Fibroblast of lung (primary cell): ENCODE results near the gene TMEM94. TPM values are rescaled to one million over a fixed set of nuclear protein-coding genes. Genes with fewer than 3 reads are reported as not detected.

Experiments used
- DNase-seq, 2 donors: peaks; one replicate each; pipeline versions ENCODE4 v3.0.0 to v3.0.0-alpha.2; 2010; ENCODE audit warnings: low read depth in 2 of 2
- H2AFZ ChIP-seq: 2 replicates; pipeline ENCODE4 v1.5.1; 2012; ENCODE audit warnings: low read length, control low read depth, inconsistent platforms
- H3K27ac ChIP-seq: 2 replicates; pipeline ENCODE4 v1.5.1; 2011; ENCODE audit warnings: low read length, control low read depth; ENCODE audit not compliant: insufficient read depth
- H3K27me3 ChIP-seq: 2 replicates; pipeline ENCODE4 v1.5.1; 2011; ENCODE audit warnings: mild to moderate bottlenecking, low read length; ENCODE audit not compliant: control insufficient read depth, insufficient read depth
- H3K36me3 ChIP-seq: 2 replicates; pipeline ENCODE4 v1.5.1; 2011; ENCODE audit warnings: low read length; ENCODE audit not compliant: control insufficient read depth, insufficient read depth
- H3K4me1 ChIP-seq: 2 replicates; pipeline ENCODE4 v1.5.1; 2011; ENCODE audit warnings: low read length; ENCODE audit not compliant: control insufficient read depth, insufficient read depth; ENCODE audit errors: extremely low read depth
- H3K4me2 ChIP-seq: 2 replicates; pipeline ENCODE4 v1.5.1; 2011; ENCODE audit warnings: low read length, control low read depth; ENCODE audit not compliant: insufficient read depth; ENCODE audit errors: extremely low read depth
- H3K4me3 ChIP-seq, 4 experiments: fragments of 200-600 bp in 1 of 4; sonication (generic) in 1 of 4; replicated peaks in 1 of 4; 2 replicates each; pipeline ENCODE4 v1.5.1; 2011 to 2016; ENCODE audit warnings: low read length in 4 of 4, low read depth in 3 of 4, mild to moderate bottlenecking in 3 of 4, control low read depth in 2 of 4, inconsistent platforms in 1 of 4, mixed read lengths in 1 of 4; ENCODE audit not compliant: insufficient read depth in 1 of 4; ENCODE audit errors: control extremely low read depth in 1 of 4
- H3K79me2 ChIP-seq: 2 replicates; pipeline ENCODE4 v1.5.1; 2012; ENCODE audit warnings: mild to moderate bottlenecking, low read length, inconsistent platforms; ENCODE audit not compliant: control insufficient read depth, insufficient read depth
- H3K9ac ChIP-seq: 2 replicates; pipeline ENCODE4 v1.5.1; 2011; ENCODE audit warnings: mild to moderate bottlenecking, low read length, control low read depth; ENCODE audit not compliant: insufficient read depth
- H3K9me3 ChIP-seq: 2 replicates; pipeline ENCODE4 v1.5.1; 2012; ENCODE audit warnings: low read depth, low read length; ENCODE audit not compliant: control insufficient read depth, insufficient read depth
- H4K20me1 ChIP-seq: 2 replicates; pipeline ENCODE4 v1.5.1; 2011; ENCODE audit warnings: low read length; ENCODE audit not compliant: control insufficient read depth, insufficient read depth; ENCODE audit errors: extremely low read depth
- EZH2 ChIP-seq: IDR thresholded peaks from 2 replicates; pipeline ENCODE4 v1.5.1; 2012; ENCODE audit warnings: low read length, control low read depth, mild to moderate bottlenecking; ENCODE audit errors: missing control alignments
- polyA plus RNA-seq, 2 donors: library from polyadenylated mRNA; depleted of rRNA in 1 of 2; stranded (reverse) in 1 of 2; unstranded in 1 of 2; fragments of >200 nt; gene quantifications; 2 replicates each; pipeline ENCODE4 v1.2.1, GENCODE V29; 2011 to 2012; ENCODE audit warnings: missing spikeins in 1 of 2
- total RNA-seq: library from RNA; depleted of rRNA; stranded (reverse); fragments of >200 nt; gene quantifications from 2 replicates; pipeline ENCODE4 v1.2.1, GENCODE V29; 2014
- TF ChIP-seq, protein P1 (sequence below), 2 donors: IDR thresholded peaks in 1 of 2; conservative IDR thresholded peaks in 1 of 2; 1 replicate in 1 of 2; 2 replicates in 1 of 2; pipeline ENCODE4 v1.5.1; 2011 to 2012; ENCODE audit warnings: low read length in 2 of 2, control low read depth in 1 of 2, inconsistent platforms in 1 of 2, low read depth in 1 of 2, mild to moderate bottlenecking in 1 of 2

Gene TMEM94
- total and polyA plus RNA-seq, 2 donors (not counting 1 experiment from before 2014, with no cell fraction given) = 18.3 to 35.0 TPM

DNA sequence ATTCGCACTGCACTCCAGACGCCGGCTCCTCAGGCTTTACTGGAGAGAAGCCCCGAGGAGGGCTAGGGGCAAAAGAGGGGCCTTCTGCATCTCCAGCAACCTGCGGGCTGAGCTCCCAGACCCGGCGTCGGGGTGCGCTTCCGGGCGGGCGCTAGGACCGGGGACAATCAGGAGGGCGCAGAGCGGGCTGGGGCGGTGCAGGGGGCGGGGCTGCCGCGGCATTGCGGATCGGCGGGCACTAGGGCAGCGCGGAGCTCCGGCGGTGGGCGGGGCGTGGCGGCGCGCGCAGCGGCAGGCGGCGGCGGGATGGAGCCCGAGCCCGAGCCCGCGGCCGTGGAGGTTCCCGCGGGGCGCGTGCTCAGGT is 59.8 kb downstream of the TMEM94 start, which contains the start of gene TSEN54:
TSS of gene TSEN54 (plus strand) at position 274 of the 364 bp plus-strand sequence. CDS start at position 307, 33 bp downstream.
- peak within 1 kb of the TSS; percentile 98 for H3K4me2 ChIP-seq
- no peaks in the 10 kb centered on the region for H4K20me1 ChIP-seq
- H3K9ac ChIP-seq = peak within 1 kb of the TSS; percentile 55
- TF ChIP-seq, protein P1, sequence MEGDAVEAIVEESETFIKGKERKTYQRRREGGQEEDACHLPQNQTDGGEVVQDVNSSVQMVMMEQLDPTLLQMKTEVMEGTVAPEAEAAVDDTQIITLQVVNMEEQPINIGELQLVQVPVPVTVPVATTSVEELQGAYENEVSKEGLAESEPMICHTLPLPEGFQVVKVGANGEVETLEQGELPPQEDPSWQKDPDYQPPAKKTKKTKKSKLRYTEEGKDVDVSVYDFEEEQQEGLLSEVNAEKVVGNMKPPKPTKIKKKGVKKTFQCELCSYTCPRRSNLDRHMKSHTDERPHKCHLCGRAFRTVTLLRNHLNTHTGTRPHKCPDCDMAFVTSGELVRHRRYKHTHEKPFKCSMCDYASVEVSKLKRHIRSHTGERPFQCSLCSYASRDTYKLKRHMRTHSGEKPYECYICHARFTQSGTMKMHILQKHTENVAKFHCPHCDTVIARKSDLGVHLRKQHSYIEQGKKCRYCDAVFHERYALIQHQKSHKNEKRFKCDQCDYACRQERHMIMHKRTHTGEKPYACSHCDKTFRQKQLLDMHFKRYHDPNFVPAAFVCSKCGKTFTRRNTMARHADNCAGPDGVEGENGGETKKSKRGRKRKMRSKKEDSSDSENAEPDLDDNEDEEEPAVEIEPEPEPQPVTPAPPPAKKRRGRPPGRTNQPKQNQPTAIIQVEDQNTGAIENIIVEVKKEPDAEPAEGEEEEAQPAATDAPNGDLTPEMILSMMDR (conservative IDR thresholded peaks at IDR 0.05 in 1 of 2, IDR thresholded peaks at IDR 0.05 in 1 of 2; ENCODE audit: low read depth in 1 of 2, low read length in 2 of 2) = no peak
- TF ChIP-seq EZH2 = no peak
- peak; percentile 81 to 87 for DNase-seq
- H3K9me3 ChIP-seq = no peaks in the 10 kb centered on the region
- peak within 1 kb of the TSS; percentile 13 for H3K27ac ChIP-seq
- peaks cover 1% of the 10 kb centered on the region for H3K36me3 ChIP-seq
- no peaks in the 10 kb centered on the region for H3K27me3 ChIP-seq
- peaks cover 2% of the 10 kb centered on the region for H3K79me2 ChIP-seq
- H2AFZ ChIP-seq = peak within 1 kb of the TSS; percentile 92
- H3K4me1 ChIP-seq = peaks cover 3% of the 10 kb centered on the region
- peak within 1 kb of the TSS; percentile 63 to 87 (median 80) for H3K4me3 ChIP-seq

- peaks cover 2% of the 10 kb centered on the region for H3K79me2 ChIP-seq
- no peaks in the 10 kb centered on the region for H3K9me3 ChIP-seq
- peak overlapping the region; percentile 55 for H3K9ac ChIP-seq
- no peak for TF ChIP-seq EZH2
- TF ChIP-seq, protein P1 (conservative IDR thresholded peaks at IDR 0.05 in 1 of 2, IDR thresholded peaks at IDR 0.05 in 1 of 2; ENCODE audit: low read depth in 1 of 2, low read length in 2 of 2) = no peak
- no peaks in the 10 kb centered on the region for H3K27me3 ChIP-seq
- peak; percentile 10 to 22 for DNase-seq
- H3K36me3 ChIP-seq = peaks cover 1% of the 10 kb centered on the region
- no peak overlapping the region for H3K27ac ChIP-seq
- H3K4me2 ChIP-seq = peak overlapping the region; percentile 88
- peak overlapping the region; percentile 63 to 87 (median 74) for H3K4me3 ChIP-seq
- peaks cover 3% of the 10 kb centered on the region for H3K4me1 ChIP-seq
- peak overlapping the region; percentile 49 for H2AFZ ChIP-seq
- H4K20me1 ChIP-seq = no peaks in the 10 kb centered on the region
Observed at GRCh38 chr17:75516619-75517296, 60.3 kb downstream of the TMEM94 start.

- H3K27ac ChIP-seq = no peak overlapping the region
- H3K79me2 ChIP-seq = peaks cover 2% of the 10 kb centered on the region
- H3K36me3 ChIP-seq = peaks cover 1% of the 10 kb centered on the region
- peak overlapping the region; percentile 55 for H3K9ac ChIP-seq
- H3K4me1 ChIP-seq = peaks cover 3% of the 10 kb centered on the region
- H2AFZ ChIP-seq = no peak overlapping the region
- TF ChIP-seq, protein P1 (conservative IDR thresholded peaks at IDR 0.05 in 1 of 2, IDR thresholded peaks at IDR 0.05 in 1 of 2; ENCODE audit: low read depth in 1 of 2, low read length in 2 of 2) = no peak
- TF ChIP-seq EZH2 = no peak
- H3K4me2 ChIP-seq = peak overlapping the region; percentile 88
- H4K20me1 ChIP-seq = no peaks in the 10 kb centered on the region
- no peaks in the 10 kb centered on the region for H3K27me3 ChIP-seq
- DNase-seq = no peak
- H3K9me3 ChIP-seq = no peaks in the 10 kb centered on the region
- H3K4me3 ChIP-seq = peak overlapping the region; percentile 63 to 87 (median 74)
Observed at GRCh38 chr17:75517297-75517865, 60.9 kb downstream of the TMEM94 start.
